K562 (cell line): ENCODE results near the gene NCOA1. TPM values are rescaled to one million over a fixed set of nuclear protein-coding genes. Genes with fewer than 3 reads are reported as not detected.

Experiments
- ATAC-seq: fragments of 200-7000 bp; cut with Tn5 transposase; 3 replicates; pipeline ENCODE4 v1.9.1; 2020; ENCODE audit warnings: moderate library complexity
- BruUV-seq: library from RNA; stranded (reverse); fragments of 400-500 nt; replicated peaks from 2 replicates; lab custom pipeline; 2021; lab: Mats Ljungman, UMichigan
- CTCF ChIA-PET: fragments of 300-600 bp; formaldehyde crosslinking; extraction: SDS; loops from one replicate; lab custom pipeline; 2021; ENCODE audit warnings: low intra/inter-chr PET ratio; lab: Yijun Ruan, JAX
- POLR2A ChIA-PET: fragments of 300-600, 350-650 bp; sonication (Branson Sonifier 250); formaldehyde crosslinking; extraction: SDS; loops from one replicate; lab custom pipeline; 2021; ENCODE audit warnings: antibody characterized with exemption, inconsistent platforms; lab: Yijun Ruan, JAX
- DNase-seq, 4 experiments: peaks; one replicate each; pipeline versions ENCODE4 v3.0.0 to v3.0.0-alpha.2; 2011 to 2018; ENCODE audit warnings: low spot score in 3 of 4, mixed read lengths in 3 of 4; ENCODE audit errors: extremely low read depth in 1 of 4
- FAIRE-seq: peaks from 2 replicates; lab custom pipeline; 2011; peaks lifted over from hg19 to GRCh38; lab: Jason Lieb, UNC
- H2AFZ ChIP-seq: 2 replicates; pipeline ENCODE4 v1.6.0; 2011; ENCODE audit warnings: low read depth, low read length, control low read depth, inconsistent platforms
- H3K27ac ChIP-seq: fragments of 200-600 bp; 3 replicates; pipeline ENCODE4 v1.8.0; 2011; ENCODE audit warnings: low read depth, mild to moderate bottlenecking, control low read depth, inconsistent platforms, low read length, moderate library complexity, mixed read lengths; ENCODE audit errors: extremely low read depth
- H3K27me3 ChIP-seq, 2 experiments: fragments of 300-600 bp in 1 of 2; 2 replicates in 1 of 2; 3 replicates in 1 of 2; pipeline versions ENCODE4 v1.6.0 to v1.8.0; 2011; ENCODE audit warnings: inconsistent platforms in 2 of 2, low read length in 2 of 2, mild to moderate bottlenecking in 1 of 2, mixed read lengths in 1 of 2, moderate library complexity in 1 of 2; ENCODE audit not compliant: control insufficient read depth in 2 of 2, insufficient read depth in 2 of 2
- H3K36me3 ChIP-seq: fragments of 300-600 bp; 3 replicates; pipeline ENCODE4 v1.8.0; 2011; ENCODE audit warnings: mild to moderate bottlenecking, low read length, inconsistent platforms; ENCODE audit not compliant: control insufficient read depth, insufficient read depth
- H3K4me1 ChIP-seq, 2 experiments: fragments of 200-600 bp in 1 of 2; replicated peaks in 1 of 2; 2 replicates in 1 of 2; 3 replicates in 1 of 2; pipeline versions ENCODE4 v1.5.1 to v1.8.0; 2011; ENCODE audit warnings: inconsistent platforms in 2 of 2, low read length in 2 of 2, mild to moderate bottlenecking in 1 of 2, mixed read lengths in 1 of 2, moderate library complexity in 1 of 2; ENCODE audit not compliant: control insufficient read depth in 2 of 2, insufficient read depth in 2 of 2
- H3K4me2 ChIP-seq: 2 replicates; pipeline ENCODE4 v1.6.1; 2011; ENCODE audit warnings: low read length, control low read depth, inconsistent platforms, mixed read lengths; ENCODE audit not compliant: insufficient read depth
- H3K4me3 ChIP-seq: fragments of 200-600 bp; sonication (generic), shearing (Covaris generic); 2 replicates; pipeline ENCODE4 v1.5.1; 2016; ENCODE audit warnings: control low read depth, inconsistent platforms
- H3K79me2 ChIP-seq: fragments of 200-600 bp; 3 replicates; pipeline ENCODE4 v1.8.0; 2011; ENCODE audit warnings: low read length, inconsistent platforms; ENCODE audit not compliant: control insufficient read depth, insufficient read depth
- H3K9ac ChIP-seq, 2 experiments: 2 replicates each; pipeline versions ENCODE4 v1.6.0 to v1.6.1; 2011; ENCODE audit warnings: low read depth in 2 of 2, low read length in 2 of 2, control low read depth in 1 of 2, inconsistent platforms in 1 of 2, mild to moderate bottlenecking in 1 of 2, mixed read lengths in 1 of 2; ENCODE audit not compliant: insufficient read depth in 1 of 2
- H3K9me1 ChIP-seq: one replicate; pipeline ENCODE4 v1.6.0; 2011; ENCODE audit warnings: inconsistent platforms, mild to moderate bottlenecking, low read length, moderate library complexity; ENCODE audit not compliant: control insufficient read depth, insufficient read depth
- H3K9me3 ChIP-seq: replicated peaks from 2 replicates; pipeline ENCODE4 v1.5.1; 2011; ENCODE audit warnings: low read depth, low read length, inconsistent platforms; ENCODE audit not compliant: control insufficient read depth, insufficient read depth
- H4K20me1 ChIP-seq: replicated peaks from 2 replicates; pipeline ENCODE4 v1.6.1; 2011; ENCODE audit warnings: low read length, inconsistent platforms, mixed read lengths; ENCODE audit not compliant: control insufficient read depth, insufficient read depth
- ARID3B ChIP-seq: fragments of 250-450 bp; sonication (Bioruptor Pico); IDR thresholded peaks from 2 replicates; pipeline ENCODE4 v1.4.0; 2020; ENCODE audit warnings: borderline replicate concordance
- CBFA2T3 ChIP-seq: fragments of 450-650 bp; IDR thresholded peaks from 2 replicates; pipeline ENCODE4 v1.6.1; 2017
- MAZ ChIP-seq, 2 experiments: fragments of 450-650 bp in 1 of 2; sonication (generic) in 1 of 2; formaldehyde crosslinking; IDR thresholded peaks in 1 of 2; conservative IDR thresholded peaks in 1 of 2; 2 replicates each; pipeline versions ENCODE4 v1.4.0 to v1.5.0; 2020; ENCODE audit warnings: mild to moderate bottlenecking in 1 of 2, missing genetic modification reagents in 1 of 2
- MED1 ChIP-seq: sonication (generic); formaldehyde crosslinking; IDR thresholded peaks from 2 replicates; pipeline ENCODE4 v1.8.1; 2023; ENCODE audit warnings: missing genetic modification reagents, borderline replicate concordance
- NCOA6 ChIP-seq: fragments of 450-650 bp; IDR thresholded peaks from 2 replicates; pipeline ENCODE4 v1.6.1; 2017; ENCODE audit warnings: mild to moderate bottlenecking
- PBX2 ChIP-seq, 2 experiments: IDR thresholded peaks in 1 of 2; conservative IDR thresholded peaks in 1 of 2; 2 replicates each; pipeline ENCODE4 v1.6.1; 2016; ENCODE audit warnings: low read depth in 2 of 2, mild to moderate bottlenecking in 1 of 2, missing compliant biosample characterization in 1 of 2, missing genetic modification characterization in 1 of 2, moderate library complexity in 1 of 2
- SRSF3 ChIP-seq: fragments of 200-400 bp; formaldehyde crosslinking; IDR thresholded peaks from 2 replicates; pipeline ENCODE4 v1.6.1; 2016; ENCODE audit warnings: mild to moderate bottlenecking, low read length, moderate library complexity; ENCODE audit not compliant: insufficient read depth
- TFAP4 ChIP-seq: sonication (generic); formaldehyde crosslinking; IDR thresholded peaks from 2 replicates; pipeline ENCODE4 v1.8.0; 2022; ENCODE audit warnings: missing genetic modification reagents, mild to moderate bottlenecking, moderate library complexity, borderline replicate concordance
- ZNF175 ChIP-seq: fragments of 200-800 bp; sonication (Bioruptor generic); IDR thresholded peaks from 2 replicates; pipeline ENCODE4 v1.6.1; 2016; ENCODE audit warnings: low read depth, mild to moderate bottlenecking, missing genetic modification characterization, missing compliant biosample characterization
- ZNF232 ChIP-seq: sonication (generic); formaldehyde crosslinking; IDR thresholded peaks from 2 replicates; pipeline ENCODE4 v1.8.0; 2022; ENCODE audit warnings: mild to moderate bottlenecking, missing genetic modification reagents
- ZNF785 ChIP-seq: fragments of 250-450 bp; sonication (Bioruptor Pico); IDR thresholded peaks from 2 replicates; pipeline ENCODE4 v1.4.0; 2020; ENCODE audit warnings: mild to moderate bottlenecking
- WGBS: fragments of 100-300 bp; shearing (Covaris generic); methylation state at CpG from one replicate; pipeline ENCODE4 v1.1.6; 2016; ENCODE audit warnings: low coverage, mixed read lengths; ENCODE audit not compliant: insufficient coverage; ENCODE audit errors: missing lambda C conversion rate; 5-methylcytosine and 5-hydroxymethylcytosine counted together
- in situ Hi-C: fragments of 300-500 bp; cut with MboI; formaldehyde crosslinking; loops from 4 replicates; pipeline ENCODE4 v1.15.0; 2018; ENCODE audit warnings: inconsistent platforms, mixed read lengths
- intact Hi-C: fragments of 100-400 bp; cut with micrococcal nuclease; formaldehyde crosslinking; loops from 2 replicates; pipeline ENCODE4 v1.14.2; 2022
- polyA plus RNA-seq, 8 experiments: library from polyadenylated mRNA; depleted of rRNA in 4 of 8; stranded (reverse) in 5 of 8; unstranded in 3 of 8; fragments of >200 nt; fragmentation: Nextera tagmentation in 2 of 8; fragmentation: Illumina TruSeq in 1 of 8; extraction: Ambion mirVana in 2 of 8; extraction: Trizol in 1 of 8; gene quantifications; 2 replicates each; pipeline versions ENCODE4 v1.2.1 to v1.2.3, GENCODE V29; 2011 to 2014; ENCODE audit warnings: inconsistent platforms in 1 of 8, missing spikeins in 1 of 8
- total RNA-seq, 7 experiments: library from RNA; depleted of rRNA in 6 of 7; stranded (reverse); fragments of >200 nt in 6 of 7; fragmentation: Illumina TruSeq in 2 of 7; extraction: Trizol in 2 of 7; gene quantifications; 2 replicates each; pipeline versions ENCODE4 v1.2.1 to v1.2.3, GENCODE V29; 2011 to 2021; ENCODE audit warnings: low replicate concordance in 1 of 7
- TF ChIP-seq, protein P1 (sequence below): fragments of 450-650 bp; IDR thresholded peaks from 2 replicates; pipeline ENCODE4 v1.6.1; 2017; ENCODE audit warnings: antibody characterized with exemption
- TF ChIP-seq, protein P2 (sequence below): fragments of 250-450 bp; sonication (Bioruptor Pico); IDR thresholded peaks from 2 replicates; pipeline ENCODE4 v1.8.0; 2022; ENCODE audit warnings: moderate library complexity, mild to moderate bottlenecking, inconsistent platforms

The NCOA1 gene
- total and polyA plus RNA-seq, 9 of the 15 experiments (the other 6 are each of a cell fraction or from before 2014, with no cell fraction given): 4.9 to 25.7 (median 17.0) TPM

DNA sequence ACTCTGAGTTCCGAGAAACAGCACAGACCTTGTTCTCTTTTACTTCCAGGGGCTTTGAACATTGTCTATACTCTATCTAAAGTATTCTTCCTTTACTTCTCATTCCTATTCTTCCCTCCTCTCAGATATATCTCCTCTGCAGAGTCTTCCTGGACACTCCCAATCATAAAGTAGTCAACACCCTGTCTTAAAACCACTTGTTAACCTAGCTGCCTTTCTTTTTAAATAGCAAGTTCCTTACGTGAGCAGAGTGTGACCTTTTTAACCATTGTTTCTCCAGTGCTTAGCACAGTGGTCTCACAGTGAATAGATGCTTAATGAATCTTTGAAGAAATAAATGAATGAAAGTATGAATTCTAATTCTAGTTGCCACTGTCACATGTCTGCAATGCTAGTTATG lies 254.8 kb downstream of the NCOA1 start:
- no peak overlapping the region for H3K27ac ChIP-seq
- H3K4me2 ChIP-seq: no peak overlapping the region
- in situ Hi-C loops: no loop called here
- peaks cover 21% of the 10 kb centered on the region for H3K36me3 ChIP-seq
- H4K20me1 ChIP-seq: no peaks in the 10 kb centered on the region
- H3K4me1 ChIP-seq: no peaks in the 10 kb centered on the region
- H3K9me3 ChIP-seq: no peaks in the 10 kb centered on the region
- H3K9me1 ChIP-seq: no peaks in the 10 kb centered on the region
- no peak overlapping the region for H2AFZ ChIP-seq
- POLR2A ChIA-PET: interaction anchor here (1.5 kb wide), 1 partner anchor 8 kb away, joined by 6 read pairs; no protein-coding TSS in a partner anchor
- no peaks in the 10 kb centered on the region for H3K27me3 ChIP-seq
- H3K9ac ChIP-seq: no peak overlapping the region
- no peaks in the 10 kb centered on the region for H3K79me2 ChIP-seq
- FAIRE-seq (no peak), DNase-seq (no peak), ATAC-seq (no peak)
- CTCF ChIA-PET: no interaction called here
- H3K4me3 ChIP-seq: no peak overlapping the region
- WGBS: 72% methylated on average over 2 of the region's 2 CpGs
- BruUV-seq: no TSS peak
- intact Hi-C loops: no loop called here
- TF ChIP-seq, protein P1, sequence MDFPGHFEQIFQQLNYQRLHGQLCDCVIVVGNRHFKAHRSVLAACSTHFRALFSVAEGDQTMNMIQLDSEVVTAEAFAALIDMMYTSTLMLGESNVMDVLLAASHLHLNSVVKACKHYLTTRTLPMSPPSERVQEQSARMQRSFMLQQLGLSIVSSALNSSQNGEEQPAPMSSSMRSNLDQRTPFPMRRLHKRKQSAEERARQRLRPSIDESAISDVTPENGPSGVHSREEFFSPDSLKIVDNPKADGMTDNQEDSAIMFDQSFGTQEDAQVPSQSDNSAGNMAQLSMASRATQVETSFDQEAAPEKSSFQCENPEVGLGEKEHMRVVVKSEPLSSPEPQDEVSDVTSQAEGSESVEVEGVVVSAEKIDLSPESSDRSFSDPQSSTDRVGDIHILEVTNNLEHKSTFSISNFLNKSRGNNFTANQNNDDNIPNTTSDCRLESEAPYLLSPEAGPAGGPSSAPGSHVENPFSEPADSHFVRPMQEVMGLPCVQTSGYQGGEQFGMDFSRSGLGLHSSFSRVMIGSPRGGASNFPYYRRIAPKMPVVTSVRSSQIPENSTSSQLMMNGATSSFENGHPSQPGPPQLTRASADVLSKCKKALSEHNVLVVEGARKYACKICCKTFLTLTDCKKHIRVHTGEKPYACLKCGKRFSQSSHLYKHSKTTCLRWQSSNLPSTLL: no peak
- TF ChIP-seq CBFA2T3 (no peak), ARID3B (CRISPR knock-in tag) (no peak), SRSF3 (no peak), ZNF785 (CRISPR knock-in tag) (no peak), MAZ (CRISPR knock-in tag; conservative IDR thresholded peaks at IDR 0.05 in 1 of 2, IDR thresholded peaks at IDR 0.05 in 1 of 2) (no peak), PBX2 (CRISPR knock-in tag; IDR thresholded peaks at IDR 0.05; ENCODE audit: low read depth) (no peak), PBX2 (tag; conservative IDR thresholded peaks at IDR 0.05; ENCODE audit: low read depth) (no peak), TFAP4 (no peak), ZNF232 (no peak), ZNF175 (CRISPR knock-in tag) (no peak), NCOA6 (no peak), MED1 (no peak)
- TF ChIP-seq, protein P2, sequence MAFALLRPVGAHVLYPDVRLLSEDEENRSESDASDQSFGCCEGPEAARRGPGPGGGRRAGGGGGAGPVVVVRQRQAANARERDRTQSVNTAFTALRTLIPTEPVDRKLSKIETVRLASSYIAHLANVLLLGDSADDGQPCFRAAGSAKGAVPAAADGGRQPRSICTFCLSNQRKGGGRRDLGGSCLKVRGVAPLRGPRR (CRISPR knock-in tag): no peak
